SH-SY5Y (cell line): ENCODE data around the gene XK.

Source experiments
- GATA2 ChIP-seq: IDR thresholded peaks from 2 replicates; pipeline ENCODE4 v1.6.1; 2011; ENCODE audit warnings: mild to moderate bottlenecking, low read depth, low read length
- GATA3 ChIP-seq: IDR thresholded peaks from 2 replicates; pipeline ENCODE4 v1.6.1; 2011; ENCODE audit warnings: low read depth, mild to moderate bottlenecking, low read length, moderate library complexity

DNA sequence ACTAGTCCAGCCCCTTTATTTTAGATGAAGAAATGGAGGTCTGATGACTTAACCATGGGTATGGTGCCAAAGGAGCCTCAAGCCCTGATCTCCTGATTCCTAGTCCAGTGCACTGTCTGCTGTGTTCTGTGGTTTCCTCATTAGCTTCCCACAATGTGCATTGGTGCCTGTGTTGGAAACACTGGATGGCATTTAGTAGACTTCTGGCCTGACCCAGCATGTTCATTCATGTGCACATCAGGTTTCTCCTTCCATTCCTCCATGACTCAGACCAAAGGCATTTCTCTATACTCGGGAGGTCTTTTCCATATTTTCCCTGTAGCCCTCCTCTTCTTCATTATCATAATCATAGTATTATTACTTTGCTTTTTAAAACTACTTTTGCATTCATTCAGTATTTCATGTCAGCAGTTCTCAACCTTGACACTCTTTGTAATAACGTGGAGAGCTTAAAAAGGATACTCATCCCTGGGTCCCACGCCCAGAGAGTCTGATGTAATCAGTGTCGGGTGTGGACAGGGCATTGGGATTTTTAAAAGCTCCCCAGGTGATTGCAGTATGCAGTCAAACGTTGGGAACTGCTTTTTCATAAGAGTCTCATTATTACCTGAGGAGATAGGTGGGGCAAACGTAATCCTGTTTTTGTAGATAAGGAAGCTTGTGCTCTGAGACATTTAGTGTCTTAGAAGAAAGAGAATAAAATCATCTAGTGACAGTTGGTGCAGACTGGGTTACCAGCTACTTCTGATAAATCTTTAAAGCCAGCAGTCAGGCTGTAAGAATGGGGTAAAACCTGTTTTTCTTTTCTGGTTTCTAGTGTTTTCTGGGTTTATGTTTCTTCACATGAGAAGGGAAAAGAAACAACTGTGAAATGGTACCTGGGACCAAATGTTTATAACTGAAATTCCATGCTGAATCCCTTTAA is 40.9 kb upstream of the XK start:
- TF ChIP-seq GATA2 (no peak), GATA3 (no peak)
